ENCODE measurements around the gene HECA.

DNA sequence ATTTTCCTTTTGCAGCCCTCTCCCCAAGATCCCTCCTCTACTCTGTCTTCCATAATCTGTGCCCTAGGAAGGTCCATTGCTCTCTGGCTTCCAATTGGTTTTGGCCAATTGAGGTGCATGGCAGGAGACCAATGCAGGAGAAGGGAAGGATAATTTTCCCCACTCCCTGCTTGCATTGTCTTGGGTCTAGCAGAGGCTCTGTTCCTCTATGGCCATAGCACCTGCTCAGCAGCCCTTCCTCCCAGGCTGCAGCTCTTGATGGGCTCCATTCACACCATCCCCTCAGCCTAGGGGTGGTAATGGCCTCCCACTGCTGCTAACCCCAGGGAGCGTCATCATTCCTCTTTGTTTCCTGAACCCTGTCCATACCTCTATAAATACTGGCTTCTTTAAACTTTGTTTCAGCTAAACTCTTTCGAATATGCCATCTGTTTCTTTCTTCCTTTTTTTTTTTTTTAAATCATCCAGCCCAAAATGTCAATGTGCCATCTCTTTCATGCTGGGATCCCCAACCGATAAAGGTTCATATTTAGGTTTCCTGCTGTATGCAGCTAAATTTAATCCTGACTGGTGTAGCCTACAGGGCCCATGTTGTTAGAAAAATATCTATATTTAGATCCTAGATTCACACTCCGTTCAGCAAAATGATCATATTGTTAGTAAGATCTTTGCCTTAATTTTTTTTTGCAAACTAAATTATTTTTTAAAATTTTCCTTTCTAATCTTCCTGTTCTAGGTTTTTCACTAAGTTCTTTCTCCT, 63.8 kb downstream of the HECA start:
- TF ChIP-seq, protein P1, sequence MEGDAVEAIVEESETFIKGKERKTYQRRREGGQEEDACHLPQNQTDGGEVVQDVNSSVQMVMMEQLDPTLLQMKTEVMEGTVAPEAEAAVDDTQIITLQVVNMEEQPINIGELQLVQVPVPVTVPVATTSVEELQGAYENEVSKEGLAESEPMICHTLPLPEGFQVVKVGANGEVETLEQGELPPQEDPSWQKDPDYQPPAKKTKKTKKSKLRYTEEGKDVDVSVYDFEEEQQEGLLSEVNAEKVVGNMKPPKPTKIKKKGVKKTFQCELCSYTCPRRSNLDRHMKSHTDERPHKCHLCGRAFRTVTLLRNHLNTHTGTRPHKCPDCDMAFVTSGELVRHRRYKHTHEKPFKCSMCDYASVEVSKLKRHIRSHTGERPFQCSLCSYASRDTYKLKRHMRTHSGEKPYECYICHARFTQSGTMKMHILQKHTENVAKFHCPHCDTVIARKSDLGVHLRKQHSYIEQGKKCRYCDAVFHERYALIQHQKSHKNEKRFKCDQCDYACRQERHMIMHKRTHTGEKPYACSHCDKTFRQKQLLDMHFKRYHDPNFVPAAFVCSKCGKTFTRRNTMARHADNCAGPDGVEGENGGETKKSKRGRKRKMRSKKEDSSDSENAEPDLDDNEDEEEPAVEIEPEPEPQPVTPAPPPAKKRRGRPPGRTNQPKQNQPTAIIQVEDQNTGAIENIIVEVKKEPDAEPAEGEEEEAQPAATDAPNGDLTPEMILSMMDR (IDR thresholded peaks at IDR 0.05): no peak
- TF ChIP-seq POLR2A (IDR thresholded peaks at IDR 0.05): no peak
